ENCODE measurements around the gene MRPL48.
A peak's percentile ranks its signal among the peaks of the same experiment; 100 is the strongest.
"Not testable (repeated sequence)": the region's sequence is repeated elsewhere in the genome, so short reads cannot be mapped to it uniquely, and the experiment has no call there.

MRPL48 gene

GRCh38 chr11:73779084-73779902 lies 8.4 kb upstream of the MRPL48 start:
- DNase-seq = peak; percentile 98 to 99 (median 98)

GRCh38 chr11:73781303-73781702 lies 6.4 kb upstream of the MRPL48 start:
- no peak for DNase-seq

GRCh38 chr11:73783483-73784020 lies 4.1 kb upstream of the MRPL48 start:
- DNase-seq = no peak

GRCh38 chr11:73784080-73784634 lies 3.5 kb upstream of the MRPL48 start:
- DNase-seq = peak in 2 of 4 experiments; percentile 24 to 36

GRCh38 chr11:73784734-73785133 lies 2.9 kb upstream of the MRPL48 start:
- DNase-seq = no peak

GRCh38 chr11:73785467-73785866 lies 2.2 kb upstream of the MRPL48 start:
- not testable (repeated sequence) for DNase-seq

GRCh38 chr11:73787051-73787642 lies 527 bp upstream of the MRPL48 start:
- DNase-seq = no peak

GRCh38 chr11:73789279-73789670 lies 1.6 kb downstream of the MRPL48 start:
- DNase-seq = no peak

- no peak for DNase-seq
Observed at GRCh38 chr11:73792584-73792983, 4.9 kb downstream of the MRPL48 start.

GRCh38 chr11:73795925-73796632 lies 8.4 kb downstream of the MRPL48 start:
- no peak for DNase-seq

GRCh38 chr11:73797457-73797856 lies 9.8 kb downstream of the MRPL48 start:
- no peak for DNase-seq

- peak; percentile 13 to 52 (median 40) for DNase-seq
Observed at GRCh38 chr11:73800276-73800806, 12.7 kb downstream of the MRPL48 start.

- no peak for DNase-seq
Observed at GRCh38 chr11:73801136-73801535, 13.5 kb downstream of the MRPL48 start.

- peak in 2 of 4 experiments; percentile 34 for DNase-seq
Observed at GRCh38 chr11:73804712-73805111, 17.0 kb downstream of the MRPL48 start.

- no peak for DNase-seq
Observed at GRCh38 chr11:73808052-73808451, 20.4 kb downstream of the MRPL48 start.

- no peak for DNase-seq
Observed at GRCh38 chr11:73810637-73811036, 23.0 kb downstream of the MRPL48 start.

- no peak for DNase-seq
Observed at GRCh38 chr11:73812234-73812633, 24.6 kb downstream of the MRPL48 start.

GRCh38 chr11:73814812-73815211 lies 27.1 kb downstream of the MRPL48 start:
- no peak for DNase-seq

- no peak for DNase-seq
Observed at GRCh38 chr11:73818846-73819245, 31.2 kb downstream of the MRPL48 start.

- DNase-seq = no peak
Observed at GRCh38 chr11:73830261-73830660, 42.6 kb downstream of the MRPL48 start.

GRCh38 chr11:73833067-73833466 lies 45.4 kb downstream of the MRPL48 start:
- DNase-seq = no peak

GRCh38 chr11:73838443-73839122 lies 50.9 kb downstream of the MRPL48 start:
- DNase-seq = no peak
